Activated T-helper 2 cell treated with anti-CD3 and anti-CD28 coated beads, Interferon-gamma antibody, Interleukin-2, Interleukin-4, amounts not matched to agents 10 μg/mL and 5 μg/mL and 100 μg/mL, durations not matched to agents 14 hours and 24 hours and 36 hours (primary cell): ENCODE results near the gene HOXC10. TPM values are rescaled to one million over a fixed set of nuclear protein-coding genes. Genes with fewer than 3 reads are reported as not detected.
A peak's percentile ranks its signal among the peaks of the same experiment; 100 is the strongest.

Experiments
- DNase-seq: peaks from one replicate; pipeline ENCODE4 v3.0.0; 2021; ENCODE audit warnings: low spot score
- H3K27ac Mint-ChIP-seq: one replicate; pipeline ENCODE4 v1.8.0; 2021; ENCODE audit warnings: mixed read lengths
- H3K27me3 Mint-ChIP-seq: one replicate; pipeline ENCODE4 v1.8.0; 2021; ENCODE audit warnings: low read depth, mixed read lengths
- H3K36me3 Mint-ChIP-seq: one replicate; pipeline ENCODE4 v1.8.0; 2021; ENCODE audit warnings: low read depth, mixed read lengths
- H3K4me1 Mint-ChIP-seq: one replicate; pipeline ENCODE4 v1.8.0; 2021; ENCODE audit warnings: low read depth, mixed read lengths
- H3K4me3 Mint-ChIP-seq: one replicate; pipeline ENCODE4 v1.8.0; 2021; ENCODE audit warnings: low read depth, mild to moderate bottlenecking, moderate library complexity, mixed read lengths
- H3K9me3 Mint-ChIP-seq: one replicate; pipeline ENCODE4 v1.8.0; 2021; ENCODE audit warnings: mixed read lengths
- intact Hi-C: fragments of 100-400 bp; cut with micrococcal nuclease; formaldehyde crosslinking; loops from one replicate; pipeline ENCODE4 v1.15.1; 2023
- total RNA-seq: library from RNA; stranded (reverse); gene quantifications from 2 replicates; pipeline ENCODE4 v1.2.3, GENCODE V29; 2022

Gene HOXC10
- total RNA-seq, 1 donor from 2014 or later = not detected

DNA sequence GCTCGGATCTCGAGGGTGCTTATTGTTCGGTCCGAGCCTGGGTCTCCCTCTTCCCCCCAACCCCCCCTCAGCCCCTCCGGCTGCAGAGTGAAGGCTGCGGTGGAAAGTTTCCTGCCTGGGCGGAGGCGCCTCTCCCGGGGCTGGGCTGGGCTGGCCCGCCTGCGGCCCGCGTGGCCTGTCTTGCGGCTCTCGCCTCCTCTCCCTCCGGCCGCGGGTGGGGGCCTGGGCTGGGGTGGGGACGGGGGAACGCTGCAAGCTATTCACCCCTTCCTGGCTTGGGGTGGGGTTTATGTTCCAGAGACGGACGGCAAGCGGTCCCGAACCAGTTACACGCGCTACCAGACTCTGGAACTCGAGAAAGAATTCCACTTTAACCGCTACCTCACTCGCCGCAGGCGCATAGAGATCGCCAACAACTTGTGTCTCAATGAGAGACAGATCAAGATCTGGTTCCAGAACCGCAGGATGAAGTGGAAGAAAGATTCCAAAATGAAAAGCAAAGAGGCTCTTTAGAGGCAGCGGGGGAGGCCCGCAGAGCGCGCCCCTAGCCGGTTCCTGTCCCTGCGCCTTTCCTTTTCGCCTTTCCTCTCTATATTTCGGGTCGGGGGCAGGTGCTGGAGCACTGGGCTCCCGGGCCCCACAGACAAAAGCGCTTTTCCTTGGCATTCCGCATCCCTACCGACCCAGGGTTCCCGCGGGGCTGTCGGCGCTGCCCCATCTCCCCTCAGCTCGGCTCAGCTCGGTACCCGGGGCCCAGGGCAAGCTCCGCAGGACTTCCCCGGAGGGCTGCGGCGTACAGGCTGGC lies 49.2 kb downstream of the HOXC10 start:
- intact Hi-C loops = loop anchor here (2.0 kb wide), 3 partner anchors 15 to 49 kb away; partner anchors contain the start of gene HOXC10
- no peak for DNase-seq
- H3K4me3 Mint-ChIP-seq = no peak overlapping the region

DNA sequence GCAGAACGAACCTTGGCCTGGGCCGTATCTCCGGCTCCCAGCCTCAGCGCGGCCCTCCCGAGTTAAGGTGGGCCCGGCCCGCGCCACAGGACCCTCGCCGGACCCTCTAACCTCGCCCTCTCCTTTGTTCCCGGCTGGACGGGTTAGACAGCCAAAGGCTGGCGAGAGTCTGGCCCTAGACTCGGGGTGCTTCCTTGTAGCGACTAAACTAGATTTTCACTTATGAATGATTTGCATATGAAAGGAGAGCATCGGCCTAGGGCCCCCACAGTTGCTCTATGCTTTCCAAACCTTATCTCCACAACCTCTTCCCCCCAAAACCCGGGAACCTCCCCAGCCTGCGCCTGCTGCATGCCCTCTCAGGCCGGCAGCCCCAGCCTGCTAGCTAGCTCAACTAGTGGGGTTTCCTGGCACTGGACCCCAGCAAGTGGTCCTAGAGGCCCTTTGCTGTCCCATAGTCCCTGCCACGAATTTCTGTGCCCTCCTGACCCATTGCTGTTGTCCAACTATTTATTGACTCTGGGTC lies 49.9 kb downstream of the HOXC10 start:
- H3K27me3 Mint-ChIP-seq = peaks cover 78% of the 10 kb centered on the region
- peaks cover 7% of the 10 kb centered on the region for H3K4me1 Mint-ChIP-seq
- no peaks in the 10 kb centered on the region for H3K36me3 Mint-ChIP-seq
- H3K9me3 Mint-ChIP-seq = no peaks in the 10 kb centered on the region
- H3K27ac Mint-ChIP-seq = no peak overlapping the region
- DNase-seq = no peak
- H3K4me3 Mint-ChIP-seq = no peak overlapping the region
- intact Hi-C loops = loop anchor here (2.0 kb wide), 1 partner anchor 14 kb away; no protein-coding TSS in a partner anchor

More for the DNA sequence above, 49.2 kb downstream of the HOXC10 start:
- Mint-ChIP-seq H3K4me1 (peaks cover 7% of the 10 kb centered on the region), H3K27ac (peak overlapping the region; percentile 33), H3K27me3 (peaks cover 77% of the 10 kb centered on the region), H3K36me3 (no peaks in the 10 kb centered on the region), H3K9me3 (no peaks in the 10 kb centered on the region)

DNA sequence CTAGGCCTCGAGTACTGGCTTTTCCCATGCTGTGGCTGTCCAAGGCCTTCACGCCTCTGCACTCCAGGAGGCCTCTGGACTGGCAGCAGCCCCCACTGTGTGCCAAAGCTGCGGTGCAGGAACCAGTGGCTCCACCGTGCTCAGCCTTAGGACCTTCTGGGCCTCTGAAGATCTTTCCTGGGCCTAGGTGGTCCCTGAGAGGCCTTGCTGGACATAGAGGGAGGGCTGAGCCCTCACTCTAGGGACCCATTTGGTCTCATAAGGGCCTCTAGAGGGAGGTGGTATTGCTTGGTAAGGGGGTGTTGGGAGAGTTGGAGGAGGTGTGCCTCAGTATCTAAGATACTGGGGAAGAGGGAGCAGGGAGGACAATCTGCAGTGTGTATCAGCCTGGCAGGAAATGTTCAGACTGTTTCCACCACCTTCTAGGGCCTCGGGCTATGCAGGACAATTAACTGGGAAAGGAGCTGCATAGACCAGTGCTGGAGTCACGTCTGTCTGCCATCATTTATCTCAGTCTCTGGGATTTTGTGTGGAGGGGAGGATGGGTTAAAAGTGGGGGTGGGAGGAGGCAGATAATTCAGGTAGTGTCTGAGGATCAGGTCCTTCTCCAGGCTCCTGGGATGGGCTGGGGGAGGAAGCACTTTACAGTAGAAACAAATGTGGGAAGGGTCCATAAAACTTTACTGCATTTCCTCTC lies 50.8 kb downstream of the HOXC10 start:
- no peak for DNase-seq
- Mint-ChIP-seq H3K9me3 (no peaks in the 10 kb centered on the region), H3K4me1 (peaks cover 7% of the 10 kb centered on the region), H3K4me3 (no peak overlapping the region), H3K36me3 (no peaks in the 10 kb centered on the region), H3K27me3 (peaks cover 80% of the 10 kb centered on the region), H3K27ac (no peak overlapping the region)
- intact Hi-C loops = loop anchor here (2.0 kb wide), 1 partner anchor 13 kb away; no protein-coding TSS in a partner anchor

DNA sequence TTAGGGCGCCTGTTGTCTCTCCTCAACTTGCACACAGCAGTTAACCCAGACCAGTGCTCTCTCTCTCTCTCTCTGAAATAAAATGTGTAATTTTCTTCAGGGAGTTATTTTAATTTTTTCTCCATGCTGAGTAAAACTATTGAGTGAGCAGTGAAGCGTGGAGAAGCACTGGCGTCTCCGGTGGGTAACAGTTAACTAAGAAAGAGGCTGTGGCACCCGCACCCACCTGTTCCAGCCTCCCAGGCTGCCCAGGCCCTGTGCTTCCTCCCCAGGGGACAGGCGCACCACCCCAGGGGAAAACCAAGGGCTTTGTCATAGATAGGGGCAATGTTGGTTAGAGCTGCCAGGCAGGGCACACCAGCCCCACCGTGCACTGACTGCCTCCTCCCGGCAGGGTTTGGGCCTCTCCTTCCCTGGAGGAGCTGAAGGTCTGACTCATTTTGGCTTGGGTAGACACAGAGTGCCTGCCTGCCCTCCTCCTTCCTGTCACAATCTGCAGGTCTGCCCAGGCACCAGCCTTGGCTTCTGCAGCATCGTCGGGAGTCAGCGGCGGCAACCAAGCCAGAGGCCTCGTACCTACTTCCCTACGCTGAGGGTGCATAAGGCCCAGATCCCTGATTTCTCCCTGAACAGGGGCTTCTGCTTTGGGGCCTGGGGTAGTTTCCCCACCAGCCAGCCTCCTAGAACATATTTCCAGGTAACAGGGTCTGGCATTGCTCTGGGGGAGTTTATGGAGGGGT lies 51.8 kb downstream of the HOXC10 start:
- H3K27me3 Mint-ChIP-seq = peaks cover 82% of the 10 kb centered on the region

DNA sequence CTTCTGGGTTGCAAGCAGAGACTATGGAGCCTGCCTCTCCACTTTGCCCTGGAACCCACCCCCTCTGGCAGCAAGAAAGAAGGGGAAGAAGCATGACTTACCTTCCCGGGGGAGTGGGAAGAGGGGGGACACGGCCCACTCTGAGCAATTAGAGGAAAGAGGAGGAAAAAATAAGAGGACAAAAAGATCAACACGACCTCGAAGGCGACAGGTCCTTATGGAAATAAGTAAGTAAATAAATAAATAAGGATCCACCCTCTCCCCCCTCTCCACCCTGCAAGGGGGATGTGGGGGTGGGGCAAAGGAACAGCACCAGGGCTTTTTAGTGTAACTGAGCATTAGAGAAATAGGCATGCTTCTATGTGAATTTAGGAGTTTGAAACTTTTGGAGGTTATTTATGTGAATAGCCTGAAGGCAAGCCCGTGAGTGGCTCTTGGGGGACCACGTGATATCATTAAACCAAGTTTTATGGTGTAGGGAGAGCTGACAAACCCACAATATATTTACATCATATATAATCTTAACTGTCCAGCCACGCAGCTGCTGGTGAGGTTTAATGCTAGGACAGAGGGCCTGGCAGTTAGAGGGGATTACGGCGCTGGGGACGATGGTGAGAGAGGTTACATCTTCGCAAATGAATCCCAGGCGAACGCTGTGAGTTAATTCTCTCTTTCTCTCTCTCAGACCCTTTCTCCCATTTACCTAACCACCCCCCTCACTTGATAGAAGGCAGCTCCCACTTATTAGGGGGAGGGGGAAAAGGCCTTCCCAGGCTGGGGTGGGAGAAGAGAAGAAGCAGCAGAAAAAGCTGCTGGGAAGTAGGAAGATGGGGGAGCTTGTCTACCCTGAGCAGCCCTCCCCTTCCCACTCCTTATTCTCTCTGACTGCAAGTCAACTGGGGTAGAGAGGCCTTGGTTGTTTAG lies 52.7 kb downstream of the HOXC10 start:
- no peaks in the 10 kb centered on the region for H3K9me3 Mint-ChIP-seq
- peaks cover 80% of the 10 kb centered on the region for H3K27me3 Mint-ChIP-seq
- intact Hi-C loops = no loop called here

More for the DNA sequence above, 51.8 kb downstream of the HOXC10 start:
- H3K9me3 Mint-ChIP-seq = no peaks in the 10 kb centered on the region
- peaks cover 7% of the 10 kb centered on the region for H3K4me1 Mint-ChIP-seq
- no peak overlapping the region for H3K27ac Mint-ChIP-seq
- intact Hi-C loops = no loop called here
- DNase-seq = no peak
- H3K4me3 Mint-ChIP-seq = no peak overlapping the region
- H3K36me3 Mint-ChIP-seq = no peaks in the 10 kb centered on the region

DNA sequence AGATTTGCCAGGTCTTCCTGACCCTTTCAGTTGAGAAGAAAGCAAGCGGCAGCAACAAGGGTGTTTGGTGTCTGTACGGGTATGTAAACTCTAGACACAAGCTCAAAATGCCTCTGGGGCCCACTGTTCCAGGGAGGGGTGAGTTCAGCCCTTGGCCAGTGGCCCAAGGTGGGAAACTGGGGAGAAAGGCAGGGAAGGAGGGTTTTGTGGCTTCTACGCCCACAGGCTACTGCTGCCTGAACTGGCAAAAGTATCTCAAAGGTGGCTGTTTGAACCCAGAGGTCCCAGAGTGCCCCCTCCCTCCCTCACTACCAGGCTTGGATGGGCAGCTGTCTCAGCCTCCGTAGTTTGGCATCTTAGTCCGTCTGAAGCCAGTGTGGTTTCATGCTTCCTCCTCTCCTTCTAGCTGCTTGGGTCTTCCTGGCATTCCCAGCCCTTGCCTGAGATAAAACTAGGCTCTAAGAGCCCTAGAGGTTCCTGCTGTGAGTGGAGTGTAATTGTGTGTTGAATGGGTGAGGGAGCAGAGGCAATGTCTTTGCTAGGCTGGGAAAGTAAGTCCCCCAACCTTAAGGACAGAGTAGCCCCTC lies 53.4 kb downstream of the HOXC10 start:
- no peaks in the 10 kb centered on the region for H3K9me3 Mint-ChIP-seq
- intact Hi-C loops = no loop called here
- H3K4me3 Mint-ChIP-seq = no peak overlapping the region
- DNase-seq = no peak
- no peaks in the 10 kb centered on the region for H3K36me3 Mint-ChIP-seq
- H3K27me3 Mint-ChIP-seq = peaks cover 79% of the 10 kb centered on the region
- no peak overlapping the region for H3K27ac Mint-ChIP-seq
- peaks cover 5% of the 10 kb centered on the region for H3K4me1 Mint-ChIP-seq

More for the DNA sequence above, 52.7 kb downstream of the HOXC10 start:
- H3K4me1 Mint-ChIP-seq = peaks cover 7% of the 10 kb centered on the region
- no peaks in the 10 kb centered on the region for H3K36me3 Mint-ChIP-seq
- H3K4me3 Mint-ChIP-seq = no peak overlapping the region
- DNase-seq = no peak
- H3K27ac Mint-ChIP-seq = no peak overlapping the region

DNA sequence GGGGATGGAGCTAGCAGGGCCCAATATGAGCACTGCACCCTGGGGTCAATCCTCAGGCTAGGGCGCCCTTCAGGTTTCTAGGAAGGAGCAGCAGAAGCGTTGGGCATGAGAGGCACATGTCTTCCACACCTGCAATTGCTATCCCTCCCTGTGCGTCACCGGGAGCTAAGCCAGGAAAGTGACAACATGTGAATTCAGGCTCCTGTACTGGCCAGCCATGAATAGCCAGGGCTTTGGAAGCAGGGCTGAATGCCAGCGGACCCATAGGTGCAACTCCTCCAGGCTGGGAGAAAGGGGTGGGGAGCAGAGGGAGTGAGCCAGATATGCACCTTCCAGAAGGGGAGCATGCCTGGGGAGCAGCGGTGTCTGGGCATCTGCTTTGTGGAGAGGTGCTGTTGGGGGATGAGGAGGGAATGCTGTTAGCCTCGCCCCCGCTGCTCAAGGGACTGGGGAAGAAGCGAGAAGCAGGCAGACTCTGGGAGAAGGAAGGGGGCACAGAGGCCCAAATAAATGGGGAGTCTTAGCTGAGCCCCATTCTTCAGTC lies 54.0 kb downstream of the HOXC10 start:
- H3K36me3 Mint-ChIP-seq = no peaks in the 10 kb centered on the region
- no peak overlapping the region for H3K4me3 Mint-ChIP-seq
- DNase-seq = no peak
- peaks cover 81% of the 10 kb centered on the region for H3K27me3 Mint-ChIP-seq
- no peak overlapping the region for H3K27ac Mint-ChIP-seq
- no peaks in the 10 kb centered on the region for H3K9me3 Mint-ChIP-seq
- H3K4me1 Mint-ChIP-seq = peaks cover 2% of the 10 kb centered on the region
- intact Hi-C loops = no loop called here

DNA sequence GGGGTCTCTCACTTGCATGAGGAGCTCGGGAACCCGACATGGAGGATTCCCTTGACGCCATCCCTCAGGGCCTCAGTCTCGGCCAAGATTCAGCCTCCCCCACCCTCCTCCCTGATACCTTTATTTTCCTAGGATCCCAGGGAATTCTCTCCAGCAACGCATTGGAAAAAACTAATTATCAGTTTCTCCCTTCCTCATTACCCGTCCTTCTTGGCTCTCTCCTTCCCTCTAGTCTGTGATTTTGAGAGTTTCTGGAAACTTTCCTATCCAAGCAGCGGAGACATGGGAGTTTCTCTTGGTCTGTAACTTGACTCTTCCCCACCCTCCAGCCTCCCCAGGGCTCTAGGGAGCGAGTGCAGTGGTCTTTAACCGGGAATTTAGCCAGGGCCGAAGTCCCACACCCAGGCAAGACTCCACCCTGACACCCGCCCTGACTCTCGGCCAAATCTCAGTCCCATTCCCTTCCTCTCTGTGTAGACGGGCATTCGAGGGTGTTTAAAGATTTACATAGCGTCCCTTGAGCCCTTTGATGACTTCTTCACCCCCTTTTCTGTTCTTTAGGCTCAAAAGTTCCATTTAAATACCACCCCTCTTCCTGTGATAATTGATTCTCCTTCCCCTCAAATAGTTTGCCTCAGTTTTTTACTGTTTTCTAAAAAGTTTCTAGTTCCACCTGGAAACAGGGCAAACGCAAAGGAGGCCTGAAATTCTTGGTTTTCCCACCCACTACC lies 54.6 kb downstream of the HOXC10 start:
- Mint-ChIP-seq H3K27ac (no peak overlapping the region), H3K27me3 (peaks cover 83% of the 10 kb centered on the region), H3K4me1 (no peaks in the 10 kb centered on the region), H3K9me3 (no peaks in the 10 kb centered on the region), H3K4me3 (no peak overlapping the region), H3K36me3 (no peaks in the 10 kb centered on the region)
- no peak for DNase-seq
- intact Hi-C loops = no loop called here

Other genes with a start within 250 kb of the HOXC10 start
- not detected in 2 replicates for gene CISTR, start 233.2 kb upstream of the HOXC10 start, total RNA-seq
- not detected in 2 replicates for gene HOXC13, start 46.3 kb upstream of the HOXC10 start, total RNA-seq
- not detected in 2 replicates for gene HOXC12, start 30.2 kb upstream of the HOXC10 start, total RNA-seq
- not detected in 2 replicates for gene HOXC11, start 12.0 kb upstream of the HOXC10 start, total RNA-seq
- not detected in 2 replicates for gene HOTAIR, start 10.2 kb upstream of the HOXC10 start, total RNA-seq
- not detected in 2 replicates for gene HOXC9, start 15.0 kb downstream of the HOXC10 start, total RNA-seq
- gene HOXC8, start 23.8 kb downstream of the HOXC10 start, total RNA-seq = not detected in 2 replicates
- not detected in 2 replicates for gene HOXC6, start 43.3 kb downstream of the HOXC10 start, total RNA-seq
- not detected in 2 replicates for gene HOXC5, start 47.9 kb downstream of the HOXC10 start, total RNA-seq
- 0.14 and 0.21 TPM in 2 replicates for gene HOXC4, start 68.7 kb downstream of the HOXC10 start, total RNA-seq
- 26.9 and 31.1 TPM in 2 replicates for gene SMUG1, start 203.8 kb downstream of the HOXC10 start, total RNA-seq